Measurements from ENCODE around the gene TSC1. TPM values are rescaled to one million over a fixed set of nuclear protein-coding genes. Genes with fewer than 3 reads are reported as not detected.
"Not testable (repeated sequence)": the region's sequence is repeated elsewhere in the genome, so short reads cannot be mapped to it uniquely, and the experiment has no call there.

TSC1 gene
- total RNA-seq, 1 experiment from 2014 or later: 27.7 TPM

DNA sequence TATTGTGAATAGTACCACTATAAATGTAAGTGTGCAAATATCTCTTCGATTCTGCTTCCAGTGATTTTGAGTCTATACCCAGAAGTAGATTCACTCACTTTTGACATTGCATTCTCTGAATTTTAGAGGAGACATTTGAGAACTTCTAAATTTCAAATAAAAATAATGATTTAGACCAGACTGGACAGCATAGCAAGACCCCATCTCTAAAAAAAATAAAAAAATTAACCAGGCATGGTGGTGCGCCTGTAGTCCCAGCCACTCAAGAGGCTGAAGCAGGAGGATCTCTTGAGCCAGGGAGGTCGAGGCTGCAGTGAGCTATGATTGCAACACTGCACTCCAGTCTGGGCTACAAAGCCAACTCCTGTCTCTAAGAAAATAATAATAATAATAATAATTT lies 32.2 kb upstream of the TSC1 start:
- no peak for DNase-seq (ENCODE audit: low read depth)

DNA sequence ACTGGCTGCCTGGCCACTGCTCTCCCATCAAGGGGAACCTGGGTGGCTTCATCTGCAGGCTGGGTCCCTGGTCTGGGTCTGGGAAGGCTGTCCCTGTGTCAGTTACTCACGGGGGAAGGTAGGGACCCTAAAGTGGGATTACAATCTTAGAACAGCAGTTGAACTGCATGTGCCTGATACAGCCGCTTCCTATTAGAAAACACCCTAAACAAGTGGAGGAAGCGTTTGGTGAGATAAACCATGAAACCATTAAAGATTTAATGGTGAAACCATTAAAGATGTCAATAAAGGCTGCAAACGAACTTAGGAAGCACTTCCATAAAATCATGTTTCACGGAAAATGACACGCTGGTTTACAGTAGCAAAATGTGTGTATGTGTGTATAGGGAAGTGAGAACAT lies 31.5 kb upstream of the TSC1 start:
- no peak for DNase-seq (ENCODE audit: low read depth)

DNA sequence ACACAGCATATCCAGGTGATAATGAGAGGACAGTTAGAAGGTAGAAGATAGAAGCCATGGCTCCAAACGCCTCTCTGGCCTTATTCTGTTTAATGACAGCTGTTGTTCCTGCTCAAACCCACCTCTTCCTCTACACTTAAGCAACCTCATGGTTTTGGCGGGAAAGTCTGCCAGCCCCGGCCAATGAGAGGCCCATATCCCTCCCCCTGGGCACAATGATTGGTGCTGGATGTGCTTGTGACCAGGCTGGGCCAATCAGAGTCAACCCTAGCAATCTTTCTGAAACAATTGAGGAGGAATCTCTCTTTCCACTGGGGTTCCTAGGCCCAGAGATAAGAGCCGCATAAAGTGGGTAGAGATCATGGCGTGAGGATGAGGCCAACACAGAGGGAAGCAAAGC lies 29.3 kb upstream of the TSC1 start:
- peak; percentile 55 for DNase-seq (ENCODE audit: low read depth)

DNA sequence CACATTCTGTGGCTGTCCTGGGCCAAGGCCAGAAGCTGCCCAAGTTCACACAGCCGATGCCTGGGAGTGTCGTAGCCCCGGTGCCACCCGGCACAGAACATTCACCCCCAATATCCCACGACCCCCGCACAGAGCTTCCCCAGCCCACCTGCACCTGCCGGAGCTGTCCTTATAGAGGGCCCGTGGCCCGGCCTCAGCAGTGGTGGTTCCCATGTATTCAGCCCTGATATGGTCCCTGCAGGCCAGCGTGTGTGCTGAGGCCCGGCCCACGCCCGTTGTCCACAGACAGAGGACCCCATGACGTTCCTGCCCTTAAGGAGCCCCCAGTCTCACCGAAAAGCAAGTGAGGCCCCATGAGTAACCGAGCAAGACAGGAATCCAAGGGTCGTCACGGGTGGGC lies 28.8 kb upstream of the TSC1 start:
- DNase-seq (ENCODE audit: low read depth): no peak

DNA sequence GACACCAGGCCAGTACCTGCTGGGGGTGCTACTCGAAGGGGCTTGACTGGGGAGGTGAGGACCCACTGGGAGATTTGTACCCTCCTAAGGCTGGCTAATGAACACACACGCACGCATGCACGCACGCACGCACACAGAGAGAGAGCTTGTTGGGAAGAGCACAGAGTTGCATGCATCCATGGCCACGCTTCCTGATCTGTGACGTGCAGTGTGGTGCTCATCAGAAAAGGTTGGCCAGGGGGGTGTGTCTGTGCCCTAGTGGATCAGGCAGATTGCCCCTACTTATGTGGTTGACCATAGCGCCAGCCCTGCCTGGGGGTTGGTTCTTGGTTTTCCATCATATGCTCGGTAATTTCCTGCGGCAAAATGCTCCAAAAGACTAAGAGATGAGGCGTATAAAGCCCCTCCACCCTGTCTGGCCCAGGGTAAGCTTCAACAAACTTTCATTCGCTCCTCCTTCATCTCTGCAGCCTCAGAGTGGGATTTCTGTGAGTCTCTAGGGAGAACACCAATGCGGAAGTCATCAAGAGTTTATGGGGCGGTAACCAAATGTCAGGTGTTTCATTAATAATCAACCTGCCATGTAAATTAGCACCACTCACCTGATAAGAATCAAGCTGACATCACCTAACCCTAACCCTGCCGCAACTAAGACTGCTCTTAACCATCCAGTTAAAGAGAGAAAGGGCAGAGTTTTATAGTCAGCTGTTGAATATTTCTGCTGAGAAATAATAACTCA lies 26.1 kb upstream of the TSC1 start:
- DNase-seq (ENCODE audit: low read depth): no peak

DNA sequence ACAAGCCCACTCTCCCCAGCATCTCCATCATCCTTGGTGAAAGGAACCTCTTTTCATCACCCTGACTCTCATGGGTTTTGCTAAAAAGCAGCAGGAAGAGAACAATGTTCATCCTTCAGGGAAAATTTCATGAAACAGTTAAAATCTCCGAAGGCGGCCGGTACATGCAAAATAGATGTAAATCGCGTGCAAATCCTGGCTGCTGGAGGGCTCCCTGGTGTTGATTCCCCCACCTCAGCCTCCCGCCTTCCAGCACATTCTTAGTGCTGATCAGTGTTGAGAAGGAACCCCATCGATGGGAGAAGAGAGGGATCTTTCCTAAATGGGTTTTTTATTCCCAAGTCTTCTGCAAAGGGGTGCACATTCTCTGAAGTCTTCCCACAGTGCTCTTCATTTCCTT lies 25.4 kb upstream of the TSC1 start:
- DNase-seq (ENCODE audit: low read depth): no peak

DNA sequence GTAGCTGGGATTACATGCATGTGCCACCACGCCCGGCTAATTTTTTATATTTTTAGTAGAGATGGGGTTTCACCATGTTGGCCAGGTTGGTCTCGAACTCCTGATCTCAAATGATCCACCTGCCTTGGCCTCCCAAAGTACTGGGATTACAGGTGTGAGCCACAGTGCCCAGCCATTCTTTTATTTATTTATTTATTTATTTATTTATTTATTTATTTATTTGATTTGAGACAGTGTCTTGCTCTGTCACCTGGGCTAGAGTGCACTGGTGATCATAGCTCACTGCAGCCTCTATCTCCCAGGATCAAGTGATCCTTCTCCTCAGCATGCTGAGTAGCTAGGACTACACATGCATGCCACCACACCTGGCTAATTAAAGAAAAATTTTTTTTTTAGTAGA lies 23.5 kb upstream of the TSC1 start:
- DNase-seq (ENCODE audit: low read depth): not testable (repeated sequence)

DNA sequence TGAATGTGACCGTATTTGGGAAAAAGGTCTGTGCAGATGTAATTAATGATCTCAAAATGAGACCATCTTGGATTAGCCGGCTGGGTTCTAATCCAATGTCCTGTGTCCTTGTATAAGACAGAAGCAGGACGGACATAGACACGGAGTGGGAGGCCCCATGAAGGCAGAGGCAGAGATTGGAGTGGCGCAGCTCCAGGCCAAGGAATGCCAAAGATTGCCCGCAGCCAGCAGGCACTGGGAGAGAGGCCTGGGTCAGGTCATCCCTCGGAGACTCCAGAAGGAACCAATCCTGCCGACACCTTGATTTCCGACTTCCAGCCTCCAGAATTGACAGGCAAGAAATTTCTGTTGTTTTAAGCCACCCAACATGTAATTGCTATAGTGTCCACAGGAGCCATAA lies 21.1 kb upstream of the TSC1 start:
- DNase-seq (ENCODE audit: low read depth): no peak

DNA sequence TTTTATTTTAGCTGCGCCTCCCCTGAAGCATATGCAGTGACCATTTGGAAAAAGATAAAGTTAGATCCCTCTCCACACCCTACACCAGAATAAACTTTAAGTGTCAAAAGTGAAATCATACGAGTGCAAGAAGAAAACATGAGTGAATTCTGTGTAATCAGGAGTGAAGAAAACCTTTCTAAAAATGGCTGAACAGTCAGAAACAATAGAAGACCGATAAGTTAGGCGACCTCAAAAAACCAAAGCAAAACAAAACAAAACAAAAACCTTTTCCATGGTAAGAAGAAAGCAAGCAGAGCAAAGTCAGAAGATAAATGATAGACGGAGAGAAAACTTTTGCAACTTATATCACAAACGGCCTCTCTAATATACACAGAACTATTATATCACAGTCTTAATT lies 16.6 kb upstream of the TSC1 start:
- no peak for DNase-seq (ENCODE audit: low read depth)

DNA sequence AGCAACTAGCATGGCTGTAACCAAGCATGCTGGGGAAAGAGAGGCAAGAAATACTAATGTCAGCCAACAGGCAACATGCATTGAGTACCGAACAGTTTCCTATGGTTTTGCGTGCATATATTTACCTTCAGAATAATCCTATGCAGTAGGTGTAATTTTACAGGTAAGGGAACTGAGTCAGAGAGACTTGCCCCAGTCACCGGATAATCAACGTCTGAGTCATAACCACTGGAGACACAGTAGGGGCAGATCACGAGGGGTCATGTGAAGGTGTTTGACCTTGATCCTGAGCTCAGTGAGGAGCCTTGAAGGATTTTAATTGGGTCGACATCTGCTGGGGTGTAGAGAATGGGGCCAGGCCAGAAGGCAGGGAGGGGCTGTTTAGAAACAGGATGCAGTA lies 13.4 kb upstream of the TSC1 start:
- DNase-seq (ENCODE audit: low read depth): no peak

DNA sequence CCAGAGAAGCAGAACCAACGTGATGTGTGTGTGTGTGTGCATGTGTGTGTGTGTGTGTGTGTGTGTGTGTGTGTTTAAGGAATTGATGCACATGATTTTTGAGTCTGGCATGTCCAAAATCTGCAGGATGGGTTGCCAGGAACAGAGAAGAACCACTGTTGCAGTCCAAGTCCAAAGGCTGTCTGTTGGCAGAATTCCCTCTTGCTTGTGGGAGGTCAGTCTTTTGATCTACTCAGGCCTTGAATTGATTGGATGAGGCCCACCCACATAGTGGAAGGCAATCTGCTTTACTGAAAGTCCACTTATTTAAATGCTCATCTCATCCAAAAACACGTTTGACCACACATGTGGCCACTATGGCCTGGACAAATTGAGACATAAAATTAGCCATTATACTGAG lies 11.4 kb upstream of the TSC1 start:
- DNase-seq (ENCODE audit: low read depth): no peak

DNA sequence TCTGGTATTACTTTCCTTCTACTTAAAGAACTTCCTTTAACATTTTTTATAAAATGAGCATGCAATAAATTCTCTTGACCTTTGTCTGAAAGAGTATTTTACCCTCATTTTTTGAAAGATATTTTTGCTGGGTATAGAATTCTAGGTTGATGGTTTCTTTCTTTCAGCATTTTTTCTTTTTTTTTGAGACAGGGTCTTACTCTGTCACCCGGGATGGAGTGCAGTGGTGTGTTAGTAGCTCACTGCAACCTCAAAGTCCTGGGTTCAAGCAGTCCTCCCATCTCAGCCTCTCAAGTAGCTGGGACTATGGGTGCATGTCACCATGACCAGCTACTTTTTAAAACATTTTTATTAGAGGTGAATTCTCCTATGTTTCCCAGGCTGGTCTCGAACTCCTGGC lies 10.7 kb upstream of the TSC1 start:
- no peak for DNase-seq (ENCODE audit: low read depth)

DNA sequence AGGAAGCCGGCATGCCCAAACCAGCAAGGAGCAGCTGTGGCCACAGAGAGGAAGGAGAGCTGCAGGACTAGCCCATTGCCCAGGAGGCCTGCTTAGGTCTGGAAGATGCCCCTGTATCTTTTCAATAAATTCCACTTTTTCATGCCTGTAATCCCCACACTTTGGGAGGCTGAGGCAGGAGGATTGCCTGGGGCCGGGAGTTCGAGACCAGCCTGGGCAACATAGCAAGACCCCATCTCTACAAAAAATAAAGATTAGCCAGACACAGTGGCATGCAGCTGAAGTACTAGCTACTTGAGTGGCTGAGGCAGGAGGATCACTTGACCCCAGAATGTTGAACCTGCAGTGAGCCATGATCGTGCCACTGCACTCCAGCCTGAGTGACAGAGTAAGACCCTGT lies 5.3 kb upstream of the TSC1 start:
- no peak for DNase-seq (ENCODE audit: low read depth)

DNA sequence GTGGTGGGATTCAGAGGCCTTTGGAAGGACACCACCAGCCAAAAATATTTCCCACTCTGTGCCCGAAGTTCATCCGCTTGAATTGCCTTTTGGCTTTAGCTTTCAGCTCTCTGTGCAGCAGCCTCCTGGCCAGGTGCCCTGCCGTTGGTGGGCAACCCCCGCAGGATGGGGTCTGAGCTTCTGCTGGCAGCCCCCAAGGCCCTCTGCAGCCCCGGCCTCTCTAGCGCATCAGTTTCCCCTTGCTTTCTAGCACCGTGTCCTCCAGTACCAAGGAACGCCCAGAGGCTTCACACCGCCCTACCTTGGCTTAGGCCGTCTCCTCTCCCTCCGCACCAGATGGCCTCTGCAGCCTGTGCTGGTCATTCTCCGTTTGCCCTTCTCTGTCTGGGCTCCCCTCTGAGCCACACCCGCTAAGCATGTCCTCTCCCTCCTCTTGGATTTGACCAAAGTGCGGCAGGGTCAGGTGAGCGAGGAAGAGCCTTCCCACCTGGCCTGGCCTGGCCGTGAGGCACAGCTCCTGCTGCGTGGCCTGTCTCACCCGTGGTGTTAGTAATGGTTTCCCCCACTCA lies 4.2 kb upstream of the TSC1 start:
- DNase-seq (ENCODE audit: low read depth): no peak

DNA sequence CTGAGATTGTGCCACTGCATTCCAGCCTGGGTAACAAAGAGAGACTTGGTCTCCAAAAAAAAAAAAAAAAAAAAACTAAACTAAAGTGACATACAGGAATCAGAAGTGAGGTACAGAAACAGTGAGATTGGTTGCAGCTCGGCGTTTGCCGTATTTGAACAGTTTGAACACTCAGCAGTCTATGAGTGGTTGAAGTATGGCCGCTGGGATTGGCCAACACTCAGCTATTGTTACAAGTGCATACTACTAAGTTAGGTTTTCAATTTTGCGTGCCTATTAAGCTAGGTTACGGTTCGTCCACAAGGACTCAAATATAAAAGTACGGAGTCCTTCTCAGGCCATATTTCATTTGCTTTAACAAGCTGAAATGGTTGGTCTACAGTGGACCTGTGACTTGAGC lies 3.3 kb upstream of the TSC1 start:
- no peak for DNase-seq (ENCODE audit: low read depth)

DNA sequence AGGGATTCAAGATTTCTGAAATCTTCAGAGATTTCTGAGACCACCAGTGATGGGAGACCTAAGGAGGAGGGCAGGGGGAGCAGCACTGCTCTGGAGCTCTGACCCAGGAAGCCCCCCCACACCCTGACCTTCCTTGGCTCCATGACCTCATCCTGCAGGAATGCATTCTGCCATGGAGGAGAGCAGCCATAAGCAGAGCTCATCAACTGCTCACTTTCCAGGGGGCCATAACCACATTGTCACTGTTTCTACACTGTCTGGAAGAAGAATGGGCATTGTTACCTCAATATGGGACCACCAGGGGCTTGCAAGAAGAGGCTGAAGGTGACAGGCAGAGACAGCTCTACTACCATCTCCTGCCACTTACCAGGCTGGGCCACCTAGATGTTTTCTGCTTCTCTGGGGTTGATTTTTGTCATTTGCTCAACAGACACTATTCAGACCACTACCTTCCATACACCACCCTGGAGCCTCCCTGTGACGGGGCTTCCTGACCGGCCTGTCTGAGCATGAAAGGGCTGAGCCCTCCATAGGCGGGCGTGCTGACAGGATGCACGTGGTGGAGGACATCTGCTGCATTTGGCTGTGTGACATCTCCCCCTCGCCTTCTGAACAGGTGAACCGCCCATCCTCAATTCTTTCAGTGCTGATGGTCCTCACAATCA lies 2.3 kb upstream of the TSC1 start:
- peak; percentile 90 for DNase-seq (ENCODE audit: low read depth)

DNA sequence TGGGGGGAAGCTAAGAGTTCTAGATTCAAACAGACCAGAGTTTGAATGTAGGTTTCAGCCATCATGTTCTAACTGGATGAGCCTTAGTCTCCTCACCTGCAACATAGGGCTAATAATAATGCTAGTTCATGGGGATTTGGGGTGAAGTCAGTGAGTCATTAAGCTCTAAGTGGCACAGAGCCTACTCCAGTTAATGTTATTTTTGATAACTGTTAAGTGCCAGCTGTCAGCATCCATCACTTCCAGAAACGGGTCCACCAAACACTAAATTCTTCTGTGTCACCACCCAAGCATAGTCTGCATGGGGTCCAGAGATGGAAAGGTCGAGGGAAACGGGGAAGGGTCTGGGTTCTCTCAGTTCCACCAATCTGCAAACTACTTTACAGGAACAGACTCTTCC lies 1.8 kb upstream of the TSC1 start:
- DNase-seq (ENCODE audit: low read depth): peak; percentile 26

DNA sequence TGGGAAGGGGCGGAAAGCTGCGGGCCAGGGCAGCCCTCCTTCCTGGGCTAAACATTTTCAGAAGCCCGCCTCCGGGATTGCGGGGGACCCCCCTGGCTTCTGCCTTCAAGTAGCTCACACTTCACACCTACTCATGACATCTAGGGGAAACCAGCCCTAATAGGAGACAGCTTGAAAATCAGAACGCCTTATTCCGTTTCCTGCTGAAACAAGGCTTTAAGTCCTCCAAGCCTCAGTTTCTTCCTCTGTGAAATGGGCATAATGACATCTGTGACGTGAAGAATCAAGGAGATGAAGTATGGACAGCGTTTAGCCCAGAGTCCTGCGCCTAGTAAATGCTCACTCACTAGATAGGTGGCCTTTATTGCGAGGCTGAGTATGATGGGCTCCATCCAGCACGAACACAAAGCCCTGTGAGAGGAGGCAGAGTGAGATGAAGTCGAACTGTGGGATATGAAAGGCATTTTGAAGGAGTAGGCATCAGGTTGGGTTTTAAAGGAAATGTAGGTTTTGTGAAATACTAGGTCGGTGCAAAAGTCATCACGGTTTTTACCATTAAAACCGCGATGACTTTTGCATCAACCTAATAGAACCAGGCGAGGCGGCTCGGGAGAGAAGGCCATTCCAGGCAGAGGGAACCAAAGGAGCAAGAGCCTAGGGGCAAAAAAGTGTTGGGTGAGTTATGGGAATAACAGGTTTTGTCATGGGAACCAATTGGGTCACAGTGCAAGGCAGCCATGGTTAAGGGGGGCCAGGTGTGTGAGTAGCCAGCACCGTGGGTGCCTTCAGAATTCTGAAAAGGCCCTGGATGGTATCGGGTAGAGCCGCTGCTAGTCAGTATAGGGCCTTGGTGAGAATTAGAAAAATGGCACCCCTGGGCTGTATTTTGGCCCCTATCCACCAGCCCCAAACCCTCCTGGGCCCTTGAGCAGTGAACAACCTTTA lies 1.0 kb upstream of the TSC1 start:
- DNase-seq (ENCODE audit: low read depth): no peak

DNA sequence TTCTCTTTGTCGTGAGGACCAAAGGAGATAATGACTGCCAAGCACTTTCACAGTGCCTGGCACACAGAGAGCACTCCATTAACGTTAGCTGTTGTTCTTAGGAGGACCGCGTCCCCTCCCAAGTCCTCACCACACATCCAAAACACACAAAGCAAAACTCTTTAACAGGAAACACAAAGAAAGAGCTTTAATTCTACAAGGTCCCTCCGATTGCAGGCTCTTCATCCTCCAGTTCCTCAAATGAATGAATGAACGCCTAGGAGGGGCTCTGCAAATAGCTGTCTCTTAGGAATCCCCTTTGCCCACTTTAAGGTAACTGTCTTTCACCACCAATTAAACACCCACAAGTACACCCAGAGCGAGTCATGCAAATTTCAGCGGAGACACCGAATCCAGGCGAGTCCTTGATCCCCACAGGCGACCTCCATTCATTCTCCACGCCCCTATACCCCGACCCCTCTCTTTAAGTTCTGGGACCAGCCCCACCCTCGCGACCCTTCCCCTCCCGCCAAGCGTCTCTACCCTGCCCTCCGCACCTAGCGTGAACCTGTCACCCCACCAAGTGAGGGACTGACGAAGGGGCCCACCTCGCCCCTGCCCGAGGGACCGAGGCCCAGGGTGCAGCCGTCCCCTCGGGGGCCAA lies 644 bp downstream of the TSC1 start:
- no peak for DNase-seq (ENCODE audit: low read depth)

DNA sequence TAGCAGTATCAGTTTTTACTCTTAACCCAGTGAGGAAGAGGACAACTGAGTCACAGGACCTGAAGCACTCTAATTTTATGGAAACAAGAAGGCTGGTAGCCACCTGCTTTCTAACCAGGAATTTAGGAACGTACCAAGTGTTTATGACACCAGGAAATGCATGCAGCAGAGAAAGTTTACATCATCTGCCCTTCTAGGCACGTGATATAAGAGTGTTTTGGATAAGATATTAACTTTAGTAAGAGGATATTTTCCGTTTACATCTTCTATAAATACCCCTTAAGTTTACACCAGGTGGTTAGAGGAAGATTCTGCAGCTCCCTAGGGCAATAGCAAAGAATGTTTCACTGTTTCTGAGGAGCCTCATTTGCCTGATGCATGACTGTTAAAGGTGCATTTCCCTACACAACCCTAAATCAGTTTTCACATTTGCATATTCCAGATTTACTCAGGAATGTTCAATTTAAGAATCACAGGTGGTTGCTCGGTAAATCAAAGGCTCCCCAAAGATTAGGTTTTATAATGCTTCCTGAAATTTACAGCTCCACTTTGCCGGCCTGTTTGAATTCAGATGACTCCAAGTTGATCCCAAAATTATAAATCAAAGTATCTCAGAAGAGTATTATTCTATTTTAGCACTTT lies 1.8 kb downstream of the TSC1 start:
- DNase-seq (ENCODE audit: low read depth): no peak

DNA sequence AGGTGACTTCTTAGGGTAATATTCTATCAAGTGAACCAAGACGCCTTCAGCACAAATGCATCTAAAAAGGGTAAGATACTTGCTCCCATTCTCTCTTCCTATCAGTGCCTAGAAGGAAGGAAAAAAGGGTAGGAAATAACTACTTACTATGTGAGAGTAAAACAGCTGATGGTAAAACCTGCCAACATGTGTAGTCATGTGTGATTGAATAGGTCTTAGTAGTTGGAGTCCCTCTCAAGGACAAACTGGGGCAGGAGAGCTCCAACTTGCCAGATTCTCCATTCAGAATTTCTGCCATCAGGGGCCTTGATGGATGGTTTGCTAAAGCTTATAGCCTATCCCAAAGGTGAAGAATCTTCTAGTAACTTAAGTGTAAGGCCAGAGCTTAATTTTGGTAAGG lies 5.2 kb downstream of the TSC1 start:
- no peak for DNase-seq (ENCODE audit: low read depth)
